Stimulated activated CD8-positive, alpha-beta memory T cell treated with anti-CD3 and anti-CD28 coated beads, Interleukin-2, amount 100 ng/mL, for 1 hour (primary cell): ENCODE data around the gene CWF19L2.

Experiments used
- DNase-seq, 2 donors: peaks; one replicate each; pipeline ENCODE4 v3.0.0-alpha.2; 2020; ENCODE audit warnings: low read depth in 2 of 2

The CWF19L2 gene

GRCh38 chr11:107301878-107302277, 155.7 kb downstream of the CWF19L2 start:
- DNase-seq = no peak

GRCh38 chr11:107293677-107294344, 163.8 kb downstream of the CWF19L2 start:
- no peak for DNase-seq

DNA sequence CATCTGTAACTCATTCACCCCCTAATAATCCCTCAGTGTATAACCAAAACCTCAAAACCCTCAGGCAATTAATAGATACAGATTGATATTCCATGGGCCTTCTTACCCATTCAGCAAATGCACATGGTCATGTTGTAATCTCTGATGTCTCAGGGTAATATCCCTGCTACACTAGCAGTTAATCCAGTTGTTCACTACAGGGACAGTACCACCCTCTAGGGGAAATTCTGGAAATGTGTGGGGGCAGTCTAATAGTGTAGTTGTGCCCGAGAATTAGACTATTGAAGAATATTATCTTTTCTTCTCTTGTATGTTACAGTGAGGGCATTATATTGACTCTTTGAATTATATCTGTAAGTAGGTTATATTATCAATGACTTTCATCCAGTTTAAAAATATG, 175.4 kb downstream of the CWF19L2 start:
- DNase-seq = no peak
